Testis (tissue), 5 donors: Measurements from ENCODE around the gene KHNYN. TPM values are rescaled to one million over a fixed set of nuclear protein-coding genes. Genes with fewer than 3 reads are reported as not detected.

Experiments
- DNase-seq: peaks from one replicate; pipeline ENCODE4 v3.0.0-alpha.2; 2019
- H3K27ac ChIP-seq, 2 donors: fragments of 200-600 bp; sonication (generic); one replicate each; pipeline ENCODE4 v1.5.1; 2019
- H3K27me3 ChIP-seq: fragments of 200-600 bp; sonication (generic); one replicate; pipeline ENCODE4 v1.5.1; 2019
- H3K36me3 ChIP-seq: fragments of 200-600 bp; sonication (generic); one replicate; pipeline ENCODE4 v1.5.1; 2017; ENCODE audit warnings: low read depth; ENCODE audit errors: missing control alignments
- H3K4me1 ChIP-seq: fragments of 200-600 bp; sonication (generic); one replicate; pipeline ENCODE4 v1.5.1; 2019
- H3K4me3 ChIP-seq, 2 donors: fragments of 200-600 bp; sonication (generic); one replicate each; pipeline ENCODE4 v1.5.1; 2017 to 2019
- H3K9me3 ChIP-seq: fragments of 200-600 bp; sonication (generic); one replicate; pipeline ENCODE4 v1.5.1; 2017
- POLR2A ChIP-seq: fragments of 450-650 bp; IDR thresholded peaks from one replicate; pipeline ENCODE4 v1.6.1; 2017; ENCODE audit warnings: antibody characterized with exemption, mild to moderate bottlenecking, moderate library complexity
- WGBS, 2 donors: methylation state at CpG; one replicate each; pipeline ENCODE4 v1.1.5; 2018; 5-methylcytosine and 5-hydroxymethylcytosine counted together
- intact Hi-C: fragments of 100-400 bp; cut with DNase I; formaldehyde crosslinking; loops from one replicate; pipeline ENCODE4 v1.15.1; 2023; ENCODE audit warnings: low total_unique reads
- long read RNA-seq, 2 donors: transcript quantifications; one replicate each; lab custom pipeline, GENCODE V29; 2026
- polyA plus RNA-seq: library from polyadenylated mRNA; stranded (reverse); fragments of 350-450 nt; fragmentation: Illumina TruSeq; extraction: RNeasy Lipid Tissue Mini Kit (QIAGEN cat#74804); gene quantifications from one replicate; pipeline ENCODE4 v1.2.3, GENCODE V29; 2014; ENCODE audit warnings: low read depth, low replicate concordance; ENCODE audit not compliant: insufficient read depth
- total RNA-seq, 2 donors: library from RNA; depleted of rRNA; stranded (reverse); fragments of >200 nt; gene quantifications; one replicate each; pipeline ENCODE4 v1.2.3, GENCODE V29; 2016
- TF ChIP-seq, protein P1 (sequence below), 3 experiments: fragments of 450-650 bp in 2 of 3; fragments of 200-600 bp in 1 of 3; sonication (generic) in 1 of 3; IDR thresholded peaks; one replicate each; pipeline ENCODE4 v1.5.1; 2016 to 2019; ENCODE audit warnings: antibody characterized with exemption in 3 of 3, mild to moderate bottlenecking in 2 of 3, moderate library complexity in 1 of 3

Gene KHNYN
- total RNA-seq (10 to 100 TPM; 52.0 to 66.0 TPM), polyA plus RNA-seq (27.9 TPM)
- long read RNA-seq, donor 1, partial matches to known transcripts: 23 of 71 reads
- long read RNA-seq, donor 1, other reads (novel, unspliced or antisense): 46 of 71 reads
- long read RNA-seq, donor 2, partial matches to known transcripts: 0 of 15 reads
- long read RNA-seq, donor 2, other reads (novel, unspliced or antisense): 15 of 15 reads

GRCh38 chr14:24429395-24430142, at the start of gene KHNYN, which contains the start of gene CBLN3:
KHNYN (plus strand) TSS chr14:24429954; CDS start chr14:24430731, 777 bp downstream.
CBLN3 (minus strand) TSS chr14:24429668; CDS start chr14:24429054, 614 bp downstream.
- H3K27me3 ChIP-seq: no peaks in the 10 kb centered on the region
- peak; percentile 94 for DNase-seq
- 6 to 14% methylated on average over 14 to 44 of the region's 57 CpGs for WGBS, 2 donors
- no peaks in the 10 kb centered on the region for H3K36me3 ChIP-seq
- peak within 1 kb of the TSS; percentile 68 to 80 for H3K4me3 ChIP-seq
- peaks cover 29% of the 10 kb centered on the region for H3K4me1 ChIP-seq
- TF ChIP-seq, protein P1, sequence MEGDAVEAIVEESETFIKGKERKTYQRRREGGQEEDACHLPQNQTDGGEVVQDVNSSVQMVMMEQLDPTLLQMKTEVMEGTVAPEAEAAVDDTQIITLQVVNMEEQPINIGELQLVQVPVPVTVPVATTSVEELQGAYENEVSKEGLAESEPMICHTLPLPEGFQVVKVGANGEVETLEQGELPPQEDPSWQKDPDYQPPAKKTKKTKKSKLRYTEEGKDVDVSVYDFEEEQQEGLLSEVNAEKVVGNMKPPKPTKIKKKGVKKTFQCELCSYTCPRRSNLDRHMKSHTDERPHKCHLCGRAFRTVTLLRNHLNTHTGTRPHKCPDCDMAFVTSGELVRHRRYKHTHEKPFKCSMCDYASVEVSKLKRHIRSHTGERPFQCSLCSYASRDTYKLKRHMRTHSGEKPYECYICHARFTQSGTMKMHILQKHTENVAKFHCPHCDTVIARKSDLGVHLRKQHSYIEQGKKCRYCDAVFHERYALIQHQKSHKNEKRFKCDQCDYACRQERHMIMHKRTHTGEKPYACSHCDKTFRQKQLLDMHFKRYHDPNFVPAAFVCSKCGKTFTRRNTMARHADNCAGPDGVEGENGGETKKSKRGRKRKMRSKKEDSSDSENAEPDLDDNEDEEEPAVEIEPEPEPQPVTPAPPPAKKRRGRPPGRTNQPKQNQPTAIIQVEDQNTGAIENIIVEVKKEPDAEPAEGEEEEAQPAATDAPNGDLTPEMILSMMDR (IDR thresholded peaks at IDR 0.05): no peak
- peak; percentile 46 for TF ChIP-seq POLR2A
- no peaks in the 10 kb centered on the region for H3K9me3 ChIP-seq
- peak within 1 kb of the TSS; percentile 92 to 98 for H3K27ac ChIP-seq
- intact Hi-C loops: loop anchor here (5.0 kb wide), 2 partner anchors 62 to 97 kb away; partner anchors contain the start of gene NFATC4

DNA sequence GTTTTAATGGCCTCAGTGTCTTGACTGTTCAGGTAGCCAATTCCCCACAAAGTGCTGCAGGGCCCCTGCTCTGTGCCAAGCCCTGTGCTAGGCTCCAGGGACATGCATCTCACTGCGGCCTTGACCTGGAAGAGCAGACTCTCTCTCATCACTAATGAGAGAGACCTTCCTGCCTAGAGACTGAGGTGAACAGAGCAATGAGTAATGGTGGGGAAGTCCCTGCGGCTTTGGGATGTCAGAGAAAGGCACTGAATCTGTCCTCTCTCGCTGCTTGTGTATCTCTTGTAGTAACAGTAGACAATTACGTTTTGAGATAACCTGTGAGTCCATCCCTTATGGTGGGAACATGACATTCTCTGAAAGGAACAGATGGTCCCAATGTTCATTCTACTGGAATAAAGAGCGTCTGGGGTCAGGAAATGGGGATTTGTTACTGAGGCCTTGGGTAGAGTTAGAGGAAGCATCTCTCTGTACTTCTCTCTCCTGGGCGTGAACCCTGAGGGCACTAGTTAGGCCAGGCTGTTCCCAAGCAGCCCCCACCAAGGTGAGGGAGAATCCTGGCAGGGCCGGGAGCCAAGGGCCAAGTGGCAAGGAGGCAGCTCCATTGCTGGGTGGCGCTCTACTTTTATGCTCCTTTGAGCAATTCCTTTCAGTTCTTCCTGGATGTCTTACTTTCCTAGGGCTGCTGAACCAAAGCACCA, 48.2 kb upstream of the KHNYN start:
- Histone ChIP-seq H3K4me1 (peaks cover 13% of the 10 kb centered on the region), H3K36me3 (no peaks in the 10 kb centered on the region), H3K4me3 (no peak overlapping the region), H3K9me3 (no peaks in the 10 kb centered on the region), H3K27ac (no peak overlapping the region), H3K27me3 (no peaks in the 10 kb centered on the region)
- intact Hi-C loops: no loop called here
- 42 to 50% methylated on average over 8 of the region's 8 CpGs for WGBS, 2 donors
- no peak for DNase-seq
- TF ChIP-seq POLR2A: no peak
- TF ChIP-seq, protein P1 (IDR thresholded peaks at IDR 0.05): no peak

DNA sequence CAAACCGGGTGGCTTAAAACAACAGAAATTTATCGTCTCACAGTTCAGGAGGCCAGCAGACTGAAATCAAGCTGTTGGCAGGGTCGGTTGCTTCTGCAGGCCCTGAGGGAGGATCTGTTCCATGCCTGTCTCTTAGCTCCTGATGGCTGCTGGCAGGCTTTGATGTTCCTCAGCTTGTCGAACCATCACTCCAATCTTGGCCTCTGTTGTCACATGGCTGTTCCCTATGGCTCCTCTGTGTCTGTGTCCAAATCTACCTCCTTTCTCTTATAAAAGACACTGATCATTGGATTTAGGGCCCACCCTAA, 47.7 kb upstream of the KHNYN start:
- no peak for DNase-seq
- H3K36me3 ChIP-seq: no peaks in the 10 kb centered on the region
- H3K27ac ChIP-seq: no peak overlapping the region
- WGBS, 2 donors: 31 to 52% methylated on average over 4 of the region's 4 CpGs
- intact Hi-C loops: no loop called here
- H3K4me3 ChIP-seq: no peak overlapping the region
- H3K4me1 ChIP-seq: peaks cover 13% of the 10 kb centered on the region
- no peaks in the 10 kb centered on the region for H3K27me3 ChIP-seq
- TF ChIP-seq, protein P1 (IDR thresholded peaks at IDR 0.05): no peak
- no peak for TF ChIP-seq POLR2A
- no peaks in the 10 kb centered on the region for H3K9me3 ChIP-seq

DNA sequence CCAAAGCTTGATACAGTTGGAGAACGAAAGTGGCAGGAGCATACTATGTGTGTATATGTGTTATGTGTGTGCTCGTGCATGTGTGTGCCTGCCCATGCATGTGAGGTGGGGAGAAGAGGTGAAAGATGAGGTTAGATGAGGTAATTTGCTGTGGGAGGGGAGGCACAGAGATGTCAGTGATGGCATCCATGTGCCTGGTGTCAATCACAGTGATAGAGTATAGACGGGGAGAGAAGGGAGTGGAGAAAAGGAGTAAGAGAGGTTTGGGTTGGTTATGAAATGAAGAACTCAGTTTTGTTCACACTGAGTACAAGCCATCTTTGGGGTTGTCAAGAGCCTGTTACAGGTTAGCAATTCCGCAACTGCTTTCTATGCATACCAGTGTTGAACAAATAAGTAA, 45.6 kb upstream of the KHNYN start:
- Histone ChIP-seq H3K4me3 (no peak overlapping the region), H3K36me3 (no peaks in the 10 kb centered on the region), H3K27me3 (no peaks in the 10 kb centered on the region), H3K27ac (no peak overlapping the region), H3K4me1 (peaks cover 25% of the 10 kb centered on the region), H3K9me3 (no peaks in the 10 kb centered on the region)
- 86 to 93% methylated on average over 4 of the region's 4 CpGs for WGBS, 2 donors
- intact Hi-C loops: no loop called here
- TF ChIP-seq, protein P1 (IDR thresholded peaks at IDR 0.05): no peak
- TF ChIP-seq POLR2A: no peak
- DNase-seq: no peak
